ENCODE results near the gene PTPRM.

Gene PTPRM

GRCh38 chr18:8005870-8006569 lies 438.9 kb downstream of the PTPRM start:
- TF ChIP-seq TOX (CRISPR knock-in tag; IDR thresholded peaks at IDR 0.05; ENCODE audit: borderline replicate concordance), result no peak
- no peak for TF ChIP-seq POU6F1 (CRISPR knock-in tag; IDR thresholded peaks at IDR 0.05; ENCODE audit: borderline replicate concordance, low read depth)
- no peak for TF ChIP-seq ARNTL (CRISPR knock-in tag; IDR thresholded peaks at IDR 0.05; ENCODE audit: borderline replicate concordance, low read depth)
- TF ChIP-seq PATZ1 (CRISPR knock-in tag; IDR thresholded peaks at IDR 0.05; ENCODE audit: borderline replicate concordance), result no peak
- no peak for TF ChIP-seq ZFP3 (CRISPR knock-in tag; IDR thresholded peaks at IDR 0.05)
- no peak for TF ChIP-seq CREB5 (CRISPR knock-in tag; IDR thresholded peaks at IDR 0.05; ENCODE audit: low read depth)
- TF ChIP-seq, protein P1, sequence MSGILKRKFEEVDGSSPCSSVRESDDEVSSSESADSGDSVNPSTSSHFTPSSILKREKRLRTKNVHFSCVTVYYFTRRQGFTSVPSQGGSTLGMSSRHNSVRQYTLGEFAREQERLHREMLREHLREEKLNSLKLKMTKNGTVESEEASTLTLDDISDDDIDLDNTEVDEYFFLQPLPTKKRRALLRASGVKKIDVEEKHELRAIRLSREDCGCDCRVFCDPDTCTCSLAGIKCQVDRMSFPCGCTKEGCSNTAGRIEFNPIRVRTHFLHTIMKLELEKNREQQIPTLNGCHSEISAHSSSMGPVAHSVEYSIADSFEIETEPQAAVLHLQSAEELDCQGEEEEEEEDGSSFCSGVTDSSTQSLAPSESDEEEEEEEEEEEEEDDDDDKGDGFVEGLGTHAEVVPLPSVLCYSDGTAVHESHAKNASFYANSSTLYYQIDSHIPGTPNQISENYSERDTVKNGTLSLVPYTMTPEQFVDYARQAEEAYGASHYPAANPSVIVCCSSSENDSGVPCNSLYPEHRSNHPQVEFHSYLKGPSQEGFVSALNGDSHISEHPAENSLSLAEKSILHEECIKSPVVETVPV (CRISPR knock-in tag; IDR thresholded peaks at IDR 0.05), result no peak
- no peak for TF ChIP-seq ZNF70 (CRISPR knock-in tag; IDR thresholded peaks at IDR 0.05)
- TF ChIP-seq ZNF565 (CRISPR knock-in tag; conservative IDR thresholded peaks at IDR 0.05; ENCODE audit: low read depth), result no peak
- TF ChIP-seq ESRRG (CRISPR knock-in tag; IDR thresholded peaks at IDR 0.05), result no peak
- no peak for TF ChIP-seq OSR1 (CRISPR knock-in tag; IDR thresholded peaks at IDR 0.05)
- no peak for TF ChIP-seq BACH2 (CRISPR knock-in tag; IDR thresholded peaks at IDR 0.05; ENCODE audit: borderline replicate concordance)
- no peak for TF ChIP-seq ZNF8 (CRISPR knock-in tag; IDR thresholded peaks at IDR 0.05)
- no peak for TF ChIP-seq ZC3H10 (CRISPR knock-in tag; IDR thresholded peaks at IDR 0.05)
- no peak for ATAC-seq

GRCh38 chr18:8006979-8007378 lies 439.9 kb downstream of the PTPRM start:
- TF ChIP-seq ARNTL (CRISPR knock-in tag; IDR thresholded peaks at IDR 0.05; ENCODE audit: borderline replicate concordance, low read depth) (no peak), SNAI2 (CRISPR knock-in tag; IDR thresholded peaks at IDR 0.05) (no peak), BACH2 (CRISPR knock-in tag; IDR thresholded peaks at IDR 0.05; ENCODE audit: borderline replicate concordance) (no peak), OSR1 (CRISPR knock-in tag; IDR thresholded peaks at IDR 0.05) (no peak), CREB5 (CRISPR knock-in tag; IDR thresholded peaks at IDR 0.05; ENCODE audit: low read depth) (no peak), TCF4 (CRISPR knock-in tag; IDR thresholded peaks at IDR 0.05; ENCODE audit: borderline replicate concordance) (no peak), TSHZ2 (CRISPR knock-in tag; IDR thresholded peaks at IDR 0.05) (no peak), ZNF8 (CRISPR knock-in tag; IDR thresholded peaks at IDR 0.05) (no peak), ZNF565 (CRISPR knock-in tag; conservative IDR thresholded peaks at IDR 0.05; ENCODE audit: low read depth) (no peak), ZFP3 (CRISPR knock-in tag; IDR thresholded peaks at IDR 0.05) (no peak), ZC3H10 (CRISPR knock-in tag; IDR thresholded peaks at IDR 0.05) (no peak), ESRRG (CRISPR knock-in tag; IDR thresholded peaks at IDR 0.05) (no peak), ZFP30 (CRISPR knock-in tag; IDR thresholded peaks at IDR 0.05) (no peak), ZNF70 (CRISPR knock-in tag; IDR thresholded peaks at IDR 0.05) (no peak)
- ATAC-seq, result no peak

Measured in SK-N-SH treated with all-trans-retinoic acid at 6 μM for 48 hours (cell line).